SK-MEL-5 (cell line): Measurements from ENCODE around the gene TMEM88. TPM values are rescaled to one million over a fixed set of nuclear protein-coding genes. Genes with fewer than 3 reads are reported as not detected.

Experiments used
- DNase-seq: peaks from one replicate; pipeline ENCODE4 v3.0.0-alpha.2; 2016; ENCODE audit warnings: low read depth, low spot score
- in situ Hi-C: cut with HindIII; loops from 2 replicates; pipeline ENCODE4 v1.10.0; 2016; ENCODE audit warnings: low sequenced_read_pairs, high pct_unique_total_duplicates, low pct_unique_long_range_greater_than_20kb
- total RNA-seq: library from RNA; depleted of rRNA; stranded (reverse); fragments of >200 nt; shearing (Covaris generic); gene quantifications from 2 replicates; pipeline ENCODE4 v1.2.3, GENCODE V29; 2014

Gene TMEM88
- total RNA-seq, 1 experiment from 2014 or later: 0.18 TPM

- DNase-seq: no peak
- in situ Hi-C loops: no loop called here
Observed at GRCh38 chr17:7825206-7825990, 29.5 kb upstream of the TMEM88 start.

GRCh38 chr17:7830616-7831015 is 24.2 kb upstream of the TMEM88 start:
- DNase-seq: no peak
- in situ Hi-C loops: no loop called here

GRCh38 chr17:7831233-7831632 is 23.6 kb upstream of the TMEM88 start:
- in situ Hi-C loops: no loop called here
- no peak for DNase-seq

GRCh38 chr17:7832431-7832830 is 22.4 kb upstream of the TMEM88 start:
- DNase-seq: no peak
- in situ Hi-C loops: no loop called here

GRCh38 chr17:7833011-7833794 is 21.7 kb upstream of the TMEM88 start:
- no peak for DNase-seq
- in situ Hi-C loops: no loop called here

- in situ Hi-C loops: no loop called here
- DNase-seq: peak; percentile 92
Observed at GRCh38 chr17:7833795-7834541, 20.9 kb upstream of the TMEM88 start, which contains the start of gene KDM6B. TSS of gene KDM6B (plus strand) at chr17:7834217. CDS start at chr17:7845555, 11,338 bp downstream.

GRCh38 chr17:7834542-7834956 is 20.3 kb upstream of the TMEM88 start:
- in situ Hi-C loops: no loop called here
- DNase-seq: peak; percentile 34

GRCh38 chr17:7834957-7835813 is 19.7 kb upstream of the TMEM88 start:
- DNase-seq: peak; percentile 98
- in situ Hi-C loops: no loop called here

- in situ Hi-C loops: no loop called here
- DNase-seq: peak; percentile 55
Observed at GRCh38 chr17:7835814-7836595, 18.9 kb upstream of the TMEM88 start.

- in situ Hi-C loops: no loop called here
Observed at GRCh38 chr17:7836596-7837407, 18.1 kb upstream of the TMEM88 start.

GRCh38 chr17:7837408-7838088 is 17.3 kb upstream of the TMEM88 start:
- no peak for DNase-seq
- in situ Hi-C loops: no loop called here

More at GRCh38 chr17:7836596-7837407, 18.1 kb upstream of the TMEM88 start:
- peak; percentile 96 for DNase-seq

- DNase-seq: peak; percentile 67
- in situ Hi-C loops: no loop called here
Observed at GRCh38 chr17:7838090-7839075, 16.5 kb upstream of the TMEM88 start.

- no peak for DNase-seq
- in situ Hi-C loops: no loop called here
Observed at GRCh38 chr17:7839190-7839875, 15.5 kb upstream of the TMEM88 start.

GRCh38 chr17:7839876-7840261 is 15.0 kb upstream of the TMEM88 start:
- in situ Hi-C loops: no loop called here
- DNase-seq: peak; percentile 65
